PFSK-1 (cell line): ENCODE results near the gene DYNLT5.

Experiments
- FOXP2 ChIP-seq: optimal IDR thresholded peaks from 2 replicates; pipeline ENCODE3; 2011; ENCODE audit warnings: borderline replicate concordance, control low read depth, inconsistent platforms; ENCODE audit not compliant: insufficient read depth; ENCODE audit errors: extremely low read length, extremely low read depth
- POLR2AphosphoS5 ChIP-seq: IDR thresholded peaks from 2 replicates; pipeline ENCODE4 v1.6.1; 2012; ENCODE audit warnings: low read depth, mild to moderate bottlenecking, control low read depth, low read length, moderate library complexity
- SIN3A ChIP-seq: IDR thresholded peaks from 2 replicates; pipeline ENCODE4 v1.6.1; 2012; ENCODE audit warnings: mild to moderate bottlenecking, low read length, moderate library complexity, borderline replicate concordance; ENCODE audit not compliant: insufficient read depth
- TAF1 ChIP-seq: IDR thresholded peaks from 2 replicates; pipeline ENCODE4 v1.6.1; 2012; ENCODE audit warnings: low read length, control low read depth, borderline replicate concordance; ENCODE audit not compliant: insufficient read depth
- TF ChIP-seq, protein P1 (sequence below), 2 experiments: IDR thresholded peaks; 2 replicates each; pipeline versions ENCODE4 v1.6.1 to v1.8.0; 2011 to 2012; ENCODE audit warnings: low read depth in 2 of 2, low read length in 2 of 2, control low read depth in 1 of 2, inconsistent platforms in 1 of 2, mild to moderate bottlenecking in 1 of 2, moderate library complexity in 1 of 2; ENCODE audit not compliant: insufficient read depth in 1 of 2

Gene DYNLT5

DNA sequence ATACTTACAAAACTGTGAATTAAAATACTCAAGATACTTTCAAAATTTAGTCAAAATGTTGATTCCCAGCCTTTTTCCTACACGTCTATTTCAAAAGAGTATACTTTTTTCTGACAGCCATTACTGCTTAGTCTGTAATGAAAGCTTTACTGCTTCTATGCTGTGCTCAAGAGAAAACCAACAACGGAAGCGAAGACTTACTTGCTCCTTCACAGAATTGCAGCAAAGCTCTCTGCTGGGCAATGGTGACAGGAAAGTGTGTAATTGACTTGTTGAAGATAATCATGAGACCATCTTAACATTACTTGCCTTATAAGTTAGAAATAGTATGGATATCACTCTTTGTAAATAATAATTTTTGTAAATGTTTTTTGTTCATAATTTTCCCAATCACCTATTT, 1.7 kb upstream of the DYNLT5 start:
- TF ChIP-seq FOXP2 (no peak), POLR2AphosphoS5 (no peak), TAF1 (no peak), SIN3A (no peak)
- TF ChIP-seq, protein P1, sequence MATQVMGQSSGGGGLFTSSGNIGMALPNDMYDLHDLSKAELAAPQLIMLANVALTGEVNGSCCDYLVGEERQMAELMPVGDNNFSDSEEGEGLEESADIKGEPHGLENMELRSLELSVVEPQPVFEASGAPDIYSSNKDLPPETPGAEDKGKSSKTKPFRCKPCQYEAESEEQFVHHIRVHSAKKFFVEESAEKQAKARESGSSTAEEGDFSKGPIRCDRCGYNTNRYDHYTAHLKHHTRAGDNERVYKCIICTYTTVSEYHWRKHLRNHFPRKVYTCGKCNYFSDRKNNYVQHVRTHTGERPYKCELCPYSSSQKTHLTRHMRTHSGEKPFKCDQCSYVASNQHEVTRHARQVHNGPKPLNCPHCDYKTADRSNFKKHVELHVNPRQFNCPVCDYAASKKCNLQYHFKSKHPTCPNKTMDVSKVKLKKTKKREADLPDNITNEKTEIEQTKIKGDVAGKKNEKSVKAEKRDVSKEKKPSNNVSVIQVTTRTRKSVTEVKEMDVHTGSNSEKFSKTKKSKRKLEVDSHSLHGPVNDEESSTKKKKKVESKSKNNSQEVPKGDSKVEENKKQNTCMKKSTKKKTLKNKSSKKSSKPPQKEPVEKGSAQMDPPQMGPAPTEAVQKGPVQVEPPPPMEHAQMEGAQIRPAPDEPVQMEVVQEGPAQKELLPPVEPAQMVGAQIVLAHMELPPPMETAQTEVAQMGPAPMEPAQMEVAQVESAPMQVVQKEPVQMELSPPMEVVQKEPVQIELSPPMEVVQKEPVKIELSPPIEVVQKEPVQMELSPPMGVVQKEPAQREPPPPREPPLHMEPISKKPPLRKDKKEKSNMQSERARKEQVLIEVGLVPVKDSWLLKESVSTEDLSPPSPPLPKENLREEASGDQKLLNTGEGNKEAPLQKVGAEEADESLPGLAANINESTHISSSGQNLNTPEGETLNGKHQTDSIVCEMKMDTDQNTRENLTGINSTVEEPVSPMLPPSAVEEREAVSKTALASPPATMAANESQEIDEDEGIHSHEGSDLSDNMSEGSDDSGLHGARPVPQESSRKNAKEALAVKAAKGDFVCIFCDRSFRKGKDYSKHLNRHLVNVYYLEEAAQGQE (IDR thresholded peaks at IDR 0.05; ENCODE audit: insufficient read depth in 1 of 2, low read depth in 2 of 2, low read length in 2 of 2), result no peak

DNA sequence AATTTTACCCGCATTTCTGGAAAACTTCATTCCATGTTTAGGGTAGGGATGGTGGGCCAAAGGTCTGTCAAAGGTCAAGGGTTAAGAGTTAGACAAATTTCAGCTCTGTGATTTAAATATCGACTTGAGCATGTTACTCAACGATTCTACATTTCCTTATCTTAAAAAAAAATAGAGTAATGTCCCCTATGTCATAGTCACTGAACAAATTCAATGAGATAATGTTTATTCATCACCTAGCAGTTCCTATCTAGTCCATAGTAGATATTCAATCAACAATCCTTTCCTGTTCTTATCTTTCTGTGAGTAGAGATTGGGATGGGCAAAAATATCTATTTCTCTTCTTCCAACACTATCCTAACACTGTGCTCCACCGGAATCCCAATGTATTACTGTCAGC, 1.1 kb upstream of the DYNLT5 start:
- TF ChIP-seq TAF1, result no peak
- no peak for TF ChIP-seq FOXP2
- TF ChIP-seq, protein P1 (IDR thresholded peaks at IDR 0.05; ENCODE audit: insufficient read depth in 1 of 2, low read depth in 2 of 2, low read length in 2 of 2), result no peak
- no peak for TF ChIP-seq POLR2AphosphoS5
- no peak for TF ChIP-seq SIN3A

DNA sequence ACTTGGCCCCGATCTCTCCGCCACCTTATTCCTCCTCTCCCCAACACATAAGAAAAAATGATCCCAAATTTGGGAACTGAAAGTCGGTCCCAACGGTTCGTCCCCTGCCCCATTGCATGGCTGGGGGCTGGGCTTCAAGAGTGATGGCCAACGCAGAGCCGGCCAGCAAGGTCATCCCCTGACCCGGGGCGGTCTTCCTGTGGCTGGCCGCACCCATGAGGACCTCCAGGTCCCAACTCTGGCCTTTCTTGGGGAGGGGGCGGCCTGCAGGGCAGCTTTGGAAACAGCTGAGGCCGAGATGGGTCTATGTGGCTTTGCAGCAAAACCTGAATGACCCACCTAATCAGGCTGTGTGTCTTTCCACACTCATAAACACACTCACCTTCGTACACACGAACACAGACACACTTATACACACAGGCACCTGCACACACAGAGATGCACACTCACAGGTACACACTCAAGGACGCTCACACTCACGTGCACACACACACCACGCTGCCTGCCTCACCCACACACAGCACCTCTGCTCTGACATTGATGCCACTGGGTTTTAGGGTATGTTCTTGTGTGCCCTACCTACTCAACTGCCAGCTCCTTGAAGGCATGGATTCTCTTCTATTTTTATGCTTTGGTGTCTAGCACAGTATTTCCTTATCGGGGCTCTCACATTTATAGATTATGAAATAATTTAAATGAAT, 562 bp downstream of the DYNLT5 start:
- TF ChIP-seq SIN3A, result no peak
- no peak for TF ChIP-seq POLR2AphosphoS5
- TF ChIP-seq FOXP2, result no peak
- TF ChIP-seq, protein P1 (IDR thresholded peaks at IDR 0.05; ENCODE audit: insufficient read depth in 1 of 2, low read depth in 2 of 2, low read length in 2 of 2), result no peak
- TF ChIP-seq TAF1, result no peak

DNA sequence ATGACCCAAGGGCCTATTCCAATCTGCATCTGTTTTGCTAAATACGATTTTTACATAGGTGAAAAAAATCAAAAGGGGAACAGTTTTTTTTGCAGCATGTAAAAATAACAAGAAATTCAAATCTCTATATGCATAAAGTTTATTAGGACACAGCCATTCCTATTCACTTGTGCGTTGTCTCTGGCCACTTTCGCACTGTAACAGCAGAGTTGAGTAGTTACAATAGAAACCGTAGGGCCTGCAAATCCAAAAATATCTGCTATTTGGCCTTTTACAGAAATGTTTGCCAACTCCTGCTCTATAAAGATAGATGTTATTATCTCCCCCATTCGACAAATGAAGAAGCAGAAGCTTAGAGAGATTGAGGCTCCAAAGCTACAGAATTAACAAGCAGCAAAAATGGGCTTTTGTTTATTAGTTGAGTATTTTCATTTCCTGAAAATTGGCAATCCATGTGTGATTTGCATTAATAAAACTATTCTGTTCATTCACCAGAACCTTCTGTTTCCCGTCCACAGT, 5.5 kb downstream of the DYNLT5 start:
- TF ChIP-seq FOXP2 (no peak), POLR2AphosphoS5 (no peak), SIN3A (no peak), TAF1 (no peak)
- TF ChIP-seq, protein P1 (IDR thresholded peaks at IDR 0.05; ENCODE audit: insufficient read depth in 1 of 2, low read depth in 2 of 2, low read length in 2 of 2), result no peak

DNA sequence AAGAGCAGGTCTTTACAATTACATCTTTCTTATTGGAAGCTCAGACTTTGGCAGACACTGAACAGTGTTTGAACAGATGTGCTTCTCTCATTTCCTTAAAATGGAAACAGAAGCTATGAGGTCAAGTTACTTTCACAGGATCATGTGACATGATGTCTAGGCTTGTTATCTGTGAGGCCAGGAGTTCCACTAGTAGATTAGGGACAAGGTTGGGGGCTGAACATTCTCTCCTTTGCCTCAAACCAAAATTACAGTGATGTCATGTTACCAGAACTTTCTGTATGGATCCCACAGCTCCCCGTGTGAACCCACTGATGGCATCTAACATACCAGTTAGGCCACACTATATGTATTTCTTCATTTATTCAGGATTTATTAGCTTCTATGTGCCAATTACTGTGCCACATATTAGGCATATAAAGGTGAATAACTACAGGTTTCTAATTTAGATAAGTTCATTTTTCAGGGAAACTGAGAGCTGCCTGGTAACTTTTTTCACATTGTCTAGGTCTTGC, 6.0 kb downstream of the DYNLT5 start:
- TF ChIP-seq TAF1 (no peak), POLR2AphosphoS5 (no peak), FOXP2 (no peak), SIN3A (no peak)
- TF ChIP-seq, protein P1 (IDR thresholded peaks at IDR 0.05; ENCODE audit: insufficient read depth in 1 of 2, low read depth in 2 of 2, low read length in 2 of 2), result no peak
